Activated CD8-positive, alpha-beta T cell treated with anti-CD3 and anti-CD28 coated beads for 36 hours (primary cell): ENCODE results near the gene HLA-DRA. TPM values are rescaled to one million over a fixed set of nuclear protein-coding genes. Genes with fewer than 3 reads are reported as not detected.

Experiments used
- ATAC-seq: fragments of 200-7000 bp; cut with Tn5 transposase; one replicate; pipeline ENCODE4 v1.10.0; 2021; ENCODE audit warnings: mild to moderate bottlenecking, moderate library complexity
- CTCF ChIA-PET: fragments of 350-600 bp; sonication (Branson Sonifier 250); formaldehyde crosslinking; loops from one replicate; lab custom pipeline; 2021; ENCODE audit warnings: antibody characterized with exemption; lab: Charles Lee
- POLR2A ChIA-PET: fragments of 350-600 bp; sonication (Branson Sonifier 250); formaldehyde crosslinking; loops from one replicate; lab custom pipeline; 2021; ENCODE audit warnings: antibody characterized with exemption; lab: Charles Lee
- DNase-seq: peaks from one replicate; pipeline ENCODE4 v3.0.0-alpha.2; 2020
- H3K27ac Mint-ChIP-seq: one replicate; pipeline ENCODE4 v1.8.0; 2021; ENCODE audit warnings: mild to moderate bottlenecking, mixed read lengths
- H3K27me3 Mint-ChIP-seq: one replicate; pipeline ENCODE4 v1.8.0; 2021; ENCODE audit warnings: mixed read lengths
- H3K36me3 Mint-ChIP-seq: one replicate; pipeline ENCODE4 v1.8.0; 2021; ENCODE audit warnings: low read depth, mixed read lengths
- H3K4me1 Mint-ChIP-seq: one replicate; pipeline ENCODE4 v1.8.0; 2021; ENCODE audit warnings: low read depth, mixed read lengths
- H3K4me3 Mint-ChIP-seq: one replicate; pipeline ENCODE4 v1.8.0; 2021; ENCODE audit warnings: mild to moderate bottlenecking, moderate library complexity, mixed read lengths
- H3K9me3 Mint-ChIP-seq: one replicate; pipeline ENCODE4 v1.8.0; 2021; ENCODE audit warnings: mixed read lengths
- CTCF ChIP-seq: fragments of 200-600 bp; IDR thresholded peaks from one replicate; pipeline ENCODE4 v1.8.0; 2022; ENCODE audit warnings: antibody characterized with exemption, mild to moderate bottlenecking
- intact Hi-C: fragments of 100-400 bp; cut with micrococcal nuclease; formaldehyde crosslinking; loops from one replicate; pipeline ENCODE4 v1.10.0; 2022
- total RNA-seq, 2 experiments: library from RNA; stranded (reverse); gene quantifications; one replicate each; pipeline ENCODE4 v1.2.3, GENCODE V29; 2021

HLA-DRA gene
- total RNA-seq: 1 to 10 TPM; 8.6 to 9.2 TPM

- intact Hi-C loops: no loop called here
- ChIA-PET CTCF (interaction anchor here (0.7 to 1.2 kb wide), 3 partner anchors 26 to 261 kb away, joined by 3 to 5 read pairs (median 4); no protein-coding TSS in a partner anchor), POLR2A (no interaction called here)
- Mint-ChIP-seq H3K9me3 (no peaks in the 10 kb centered on the region), H3K27me3 (peaks cover 18% of the 10 kb centered on the region), H3K36me3 (no peaks in the 10 kb centered on the region), H3K4me1 (peaks cover 8% of the 10 kb centered on the region), H3K27ac (peak within 1 kb of the TSS; percentile 36), H3K4me3 (peak within 1 kb of the TSS; percentile 64)
- ATAC-seq: peak; percentile 92
- peak; percentile 11 for DNase-seq
- no peak for TF ChIP-seq CTCF
Observed at GRCh38 chr6:32439602-32440214, at the start of gene HLA-DRA. Gene HLA-DRA, plus strand, starts transcription at chr6:32439887. Its CDS starts 64 bp downstream, at chr6:32439951.

- Mint-ChIP-seq H3K9me3 (no peaks in the 10 kb centered on the region), H3K4me3 (no peak overlapping the region), H3K4me1 (no peaks in the 10 kb centered on the region), H3K27ac (no peak overlapping the region), H3K27me3 (peaks cover 24% of the 10 kb centered on the region), H3K36me3 (no peaks in the 10 kb centered on the region)
- CTCF ChIA-PET: no interaction called here
- TF ChIP-seq CTCF: no peak
- ATAC-seq (no peak), DNase-seq (no peak)
- intact Hi-C loops: loop anchor here (10.0 kb wide), 1 partner anchor 147 kb away; no protein-coding TSS in a partner anchor
- POLR2A ChIA-PET: no interaction called here
Observed at GRCh38 chr6:32391505-32391904, 48.2 kb upstream of the HLA-DRA start.

GRCh38 chr6:32393665-32394420 is 45.8 kb upstream of the HLA-DRA start:
- DNase-seq (no peak), ATAC-seq (no peak)
- H3K27me3 Mint-ChIP-seq: peaks cover 26% of the 10 kb centered on the region
- no peak overlapping the region for H3K27ac Mint-ChIP-seq
- no peaks in the 10 kb centered on the region for H3K9me3 Mint-ChIP-seq
- peaks cover 4% of the 10 kb centered on the region for H3K4me1 Mint-ChIP-seq
- no peak for TF ChIP-seq CTCF
- intact Hi-C loops: loop anchor here (10.0 kb wide), 1 partner anchor 149 kb away; no protein-coding TSS in a partner anchor
- ChIA-PET POLR2A (no interaction called here), CTCF (interaction anchor here (0.9 to 1.0 kb wide), 2 partner anchors 20 to 307 kb away, joined by 3 read pairs; no protein-coding TSS in a partner anchor)
- H3K4me3 Mint-ChIP-seq: no peak overlapping the region
- no peaks in the 10 kb centered on the region for H3K36me3 Mint-ChIP-seq

GRCh38 chr6:32396028-32396427 is 43.7 kb upstream of the HLA-DRA start:
- ATAC-seq (no peak), DNase-seq (no peak)
- no peak overlapping the region for H3K4me3 Mint-ChIP-seq
- peaks cover 27% of the 10 kb centered on the region for H3K27me3 Mint-ChIP-seq
- intact Hi-C loops: loop anchor here (10.0 kb wide), 1 partner anchor 151 kb away; no protein-coding TSS in a partner anchor
- TF ChIP-seq CTCF: no peak
- CTCF ChIA-PET: interaction anchor here (1.0 kb wide), 1 partner anchor 17 kb away, joined by 7 read pairs; no protein-coding TSS in a partner anchor
- H3K27ac Mint-ChIP-seq: no peak overlapping the region
- H3K4me1 Mint-ChIP-seq: peaks cover 4% of the 10 kb centered on the region
- H3K36me3 Mint-ChIP-seq: no peaks in the 10 kb centered on the region
- H3K9me3 Mint-ChIP-seq: no peaks in the 10 kb centered on the region
- POLR2A ChIA-PET: no interaction called here
